Smooth muscle cell (in vitro differentiated cells): ENCODE results near the gene HENMT1. TPM values are rescaled to one million over a fixed set of nuclear protein-coding genes. Genes with fewer than 3 reads are reported as not detected.
A peak's percentile ranks its signal among the peaks of the same experiment; 100 is the strongest.
"Not testable (repeated sequence)": the region's sequence is repeated elsewhere in the genome, so short reads cannot be mapped to it uniquely, and the experiment has no call there.

Experiments used
- DNase-seq: peaks from one replicate; lab custom pipeline; 2025; ENCODE audit not compliant: unreplicated experiment; lab: John Stamatoyannopoulos, UW
- H2AFZ ChIP-seq: fragments of 200-600 bp; sonication (generic); 2 replicates; pipeline ENCODE4 v1.6.0; 2016; ENCODE audit warnings: antibody characterized with exemption, low read depth, mild to moderate bottlenecking
- H3F3A ChIP-seq: fragments of 200-600 bp; sonication (generic); 2 replicates; pipeline ENCODE4 v1.6.0; 2017; ENCODE audit warnings: antibody characterized with exemption, low read depth
- H3K27ac ChIP-seq: fragments of 200-600 bp; sonication (generic); 2 replicates; pipeline ENCODE4 v1.5.1; 2016; ENCODE audit warnings: low read depth, mild to moderate bottlenecking
- H3K27me3 ChIP-seq: fragments of 200-600 bp; sonication (generic); 2 replicates; pipeline ENCODE4 v1.6.1; 2016; ENCODE audit warnings: low read depth, mild to moderate bottlenecking
- H3K36me3 ChIP-seq: fragments of 200-600 bp; sonication (generic); 2 replicates; pipeline ENCODE4 v1.5.1; 2016; ENCODE audit warnings: low read depth
- H3K4me1 ChIP-seq: fragments of 200-600 bp; sonication (generic); 2 replicates; pipeline ENCODE4 v1.5.1; 2016; ENCODE audit warnings: low read depth
- H3K4me2 ChIP-seq: fragments of 200-600 bp; sonication (generic); 2 replicates; pipeline ENCODE4 v1.6.0; 2016; ENCODE audit warnings: mild to moderate bottlenecking
- H3K4me3 ChIP-seq: fragments of 200-600 bp; sonication (generic); 2 replicates; pipeline ENCODE4 v1.5.1; 2016; ENCODE audit warnings: mild to moderate bottlenecking
- H3K79me2 ChIP-seq: fragments of 200-600 bp; sonication (generic); 2 replicates; pipeline ENCODE4 v1.6.0; 2016; ENCODE audit warnings: low read depth, mild to moderate bottlenecking
- H3K9ac ChIP-seq: fragments of 200-600 bp; sonication (generic); 2 replicates; pipeline ENCODE4 v1.6.0; 2016; ENCODE audit warnings: low read depth
- H3K9me3 ChIP-seq: fragments of 200-600 bp; sonication (generic); replicated peaks from 2 replicates; pipeline ENCODE4 v1.5.1; 2016; ENCODE audit warnings: low read depth
- H4K20me1 ChIP-seq: fragments of 200-600 bp; sonication (generic); 2 replicates; pipeline ENCODE4 v1.6.0; 2016; ENCODE audit warnings: low read depth
- CTCF ChIP-seq: fragments of 200-600 bp; sonication (generic); IDR thresholded peaks from 2 replicates; pipeline ENCODE4 v1.5.1; 2017; ENCODE audit warnings: borderline replicate concordance, mild to moderate bottlenecking, antibody characterized with exemption; ENCODE audit not compliant: insufficient read depth, poor library complexity, severe bottlenecking
- WGBS: methylation state at CpG from one replicate; pipeline ENCODE4 v1.1.7; 2016; ENCODE audit warnings: low lambda C conversion rate; 5-methylcytosine and 5-hydroxymethylcytosine counted together
- polyA plus RNA-seq: library from polyadenylated mRNA; unstranded; fragments of >200 nt; fragmentation: Nextera tagmentation; extraction: Ambion mirVana; gene quantifications from 2 replicates; pipeline ENCODE4 v1.2.1, GENCODE V29; 2016
- total RNA-seq: library from RNA; depleted of rRNA; stranded (reverse); fragments of >200 nt; gene quantifications from 2 replicates; pipeline ENCODE4 v1.2.3, GENCODE V29; 2014

HENMT1 gene
- total and polyA plus RNA-seq, 2 experiments from 2014 or later, result 1.6 to 3.5 TPM

GRCh38 chr1:108704496-108704895, 43.6 kb upstream of the HENMT1 start:
- H3K9me3 ChIP-seq, result no peaks in the 10 kb centered on the region
- H3K4me1 ChIP-seq, result no peaks in the 10 kb centered on the region
- DNase-seq, result no peak
- H3K9ac ChIP-seq, result no peak overlapping the region
- H2AFZ ChIP-seq, result no peak overlapping the region
- H3K4me3 ChIP-seq, result no peak overlapping the region
- H3K27me3 ChIP-seq, result no peaks in the 10 kb centered on the region
- H3K27ac ChIP-seq, result peak overlapping the region; percentile 21
- no peaks in the 10 kb centered on the region for H4K20me1 ChIP-seq
- H3K79me2 ChIP-seq, result no peaks in the 10 kb centered on the region
- H3F3A ChIP-seq, result peaks cover 32% of the 10 kb centered on the region
- H3K36me3 ChIP-seq, result peaks cover 11% of the 10 kb centered on the region
- no peak overlapping the region for H3K4me2 ChIP-seq
- TF ChIP-seq CTCF, result no peak
- 87% methylated on average over 2 of the region's 2 CpGs for WGBS

- peak overlapping the region; percentile 21 for H3K27ac ChIP-seq
- no peak overlapping the region for H3K4me2 ChIP-seq
Observed at GRCh38 chr1:108703939-108704338, 43.0 kb upstream of the HENMT1 start.

GRCh38 chr1:108702109-108702508, 41.2 kb upstream of the HENMT1 start:
- DNase-seq, H2AFZ ChIP-seq: not testable (repeated sequence)
- WGBS, result 96% methylated on average over 6 of the region's 6 CpGs

More at GRCh38 chr1:108703939-108704338, 43.0 kb upstream of the HENMT1 start:
- no peak for TF ChIP-seq CTCF
- Histone ChIP-seq H3K27me3 (no peaks in the 10 kb centered on the region), H3F3A (peaks cover 37% of the 10 kb centered on the region), H3K9me3 (no peaks in the 10 kb centered on the region), H2AFZ (no peak overlapping the region), H3K36me3 (peaks cover 17% of the 10 kb centered on the region), H3K4me1 (no peaks in the 10 kb centered on the region), H3K9ac (no peak overlapping the region), H4K20me1 (no peaks in the 10 kb centered on the region), H3K4me3 (no peak overlapping the region), H3K79me2 (no peaks in the 10 kb centered on the region)
- 70% methylated on average over 6 of the region's 6 CpGs for WGBS
- DNase-seq, result no peak

GRCh38 chr1:108701176-108701849, 40.4 kb upstream of the HENMT1 start:
- peaks cover 40% of the 10 kb centered on the region for H3K36me3 ChIP-seq
- no peak overlapping the region for H3K4me2 ChIP-seq
- WGBS, result 97% methylated on average over 5 of the region's 5 CpGs
- no peak overlapping the region for H2AFZ ChIP-seq
- no peak for DNase-seq
- no peaks in the 10 kb centered on the region for H3K27me3 ChIP-seq
- H3F3A ChIP-seq, result peaks cover 45% of the 10 kb centered on the region
- no peaks in the 10 kb centered on the region for H3K4me1 ChIP-seq
- H3K9ac ChIP-seq, result no peak overlapping the region
- H3K4me3 ChIP-seq, result no peak overlapping the region
- no peaks in the 10 kb centered on the region for H3K9me3 ChIP-seq
- peaks cover 22% of the 10 kb centered on the region for H4K20me1 ChIP-seq
- H3K79me2 ChIP-seq, result peaks cover 7% of the 10 kb centered on the region
- TF ChIP-seq CTCF, result no peak
- no peak overlapping the region for H3K27ac ChIP-seq

More at GRCh38 chr1:108702109-108702508, 41.2 kb upstream of the HENMT1 start:
- H3K4me2 ChIP-seq, H3K27ac ChIP-seq, H3K27me3 ChIP-seq, H3K79me2 ChIP-seq, H3K4me3 ChIP-seq, H3K4me1 ChIP-seq, H3K9me3 ChIP-seq, H3K9ac ChIP-seq: not testable (repeated sequence)
- peaks cover 32% of the 10 kb centered on the region for H3K36me3 ChIP-seq
- peaks cover 45% of the 10 kb centered on the region for H3F3A ChIP-seq
- peaks cover 14% of the 10 kb centered on the region for H4K20me1 ChIP-seq
